ENCODE data around the gene PHF12.
A peak's percentile ranks its signal among the peaks of the same experiment; 100 is the strongest.

The PHF12 gene

GRCh38 chr17:28860363-28860808 is 90.9 kb downstream of the PHF12 start:
- no peak overlapping the region for H3K27ac Mint-ChIP-seq
- no peak for DNase-seq (ENCODE audit: low spot score)
- H3K9me3 Mint-ChIP-seq, result no peaks in the 10 kb centered on the region
- H3K4me1 Mint-ChIP-seq (ENCODE audit: low read depth), result peaks cover 7% of the 10 kb centered on the region
- peaks cover 25% of the 10 kb centered on the region for H3K36me3 Mint-ChIP-seq (ENCODE audit: low read depth)
- no peaks in the 10 kb centered on the region for H3K27me3 Mint-ChIP-seq (ENCODE audit: low read depth)
- no peak overlapping the region for H3K4me3 Mint-ChIP-seq

- no peak overlapping the region for H3K4me3 Mint-ChIP-seq
- H3K36me3 Mint-ChIP-seq (ENCODE audit: low read depth), result peaks cover 25% of the 10 kb centered on the region
- no peaks in the 10 kb centered on the region for H3K27me3 Mint-ChIP-seq (ENCODE audit: low read depth)
- H3K4me1 Mint-ChIP-seq (ENCODE audit: low read depth), result peaks cover 12% of the 10 kb centered on the region
- DNase-seq (ENCODE audit: low spot score), result no peak
- H3K9me3 Mint-ChIP-seq, result no peaks in the 10 kb centered on the region
- no peak overlapping the region for H3K27ac Mint-ChIP-seq
Observed at GRCh38 chr17:28858801-28859355, 92.4 kb downstream of the PHF12 start.

GRCh38 chr17:28857905-28858800 is 93.2 kb downstream of the PHF12 start:
- peaks cover 12% of the 10 kb centered on the region for H3K4me1 Mint-ChIP-seq (ENCODE audit: low read depth)
- peak overlapping the region; percentile 1 for H3K27ac Mint-ChIP-seq
- H3K9me3 Mint-ChIP-seq, result no peaks in the 10 kb centered on the region
- H3K36me3 Mint-ChIP-seq (ENCODE audit: low read depth), result peaks cover 25% of the 10 kb centered on the region
- DNase-seq (ENCODE audit: low spot score), result no peak
- H3K4me3 Mint-ChIP-seq, result no peak overlapping the region
- no peaks in the 10 kb centered on the region for H3K27me3 Mint-ChIP-seq (ENCODE audit: low read depth)

- Mint-ChIP-seq H3K4me1 (ENCODE audit: low read depth) (peaks cover 12% of the 10 kb centered on the region), H3K4me3 (peak overlapping the region; percentile 93), H3K36me3 (ENCODE audit: low read depth) (peaks cover 25% of the 10 kb centered on the region), H3K27me3 (ENCODE audit: low read depth) (no peaks in the 10 kb centered on the region), H3K9me3 (no peaks in the 10 kb centered on the region), H3K27ac (peak overlapping the region; percentile 31)
- DNase-seq (ENCODE audit: low spot score), result no peak
Observed at GRCh38 chr17:28856028-28856574, 95.2 kb downstream of the PHF12 start.

- no peak for DNase-seq (ENCODE audit: low spot score)
- Mint-ChIP-seq H3K27ac (peak overlapping the region; percentile 90), H3K4me1 (ENCODE audit: low read depth) (peaks cover 12% of the 10 kb centered on the region), H3K27me3 (ENCODE audit: low read depth) (no peaks in the 10 kb centered on the region), H3K9me3 (no peaks in the 10 kb centered on the region), H3K4me3 (peak overlapping the region; percentile 93), H3K36me3 (ENCODE audit: low read depth) (peaks cover 22% of the 10 kb centered on the region)
Observed at GRCh38 chr17:28855336-28855679, 96.0 kb downstream of the PHF12 start.

Measured in T-helper 2 cell treated with Interferon-gamma antibody and Interleukin-4, amounts not matched to agents 5 μg/mL and 100 μg/mL, for 36 hours (primary cell).